ENCODE measurements around the gene GPATCH2L.
A peak's percentile ranks its signal among the peaks of the same experiment; 100 is the strongest.

The GPATCH2L gene

GRCh38 chr14:76126076-76126475 is 25.6 kb upstream of the GPATCH2L start:
- TF ChIP-seq ZNF274 (IDR thresholded peaks at IDR 0.05; ENCODE audit: low read depth, low read length), result no peak
- no peak overlapping the region for H3K4me3 ChIP-seq (ENCODE audit: low read length)

- H3K4me3 ChIP-seq (ENCODE audit: low read length), result no peak overlapping the region
- no peak for TF ChIP-seq ZNF274 (IDR thresholded peaks at IDR 0.05; ENCODE audit: low read depth, low read length)
These were observed 21.7 kb upstream of the GPATCH2L start for GRCh38 chr14:76129851-76130576.

- H3K4me3 ChIP-seq (ENCODE audit: low read length), result no peak overlapping the region
- TF ChIP-seq ZNF274 (IDR thresholded peaks at IDR 0.05; ENCODE audit: low read depth, low read length), result no peak
These were observed 20.4 kb upstream of the GPATCH2L start for GRCh38 chr14:76131071-76131965.

GRCh38 chr14:76133103-76133502 is 18.6 kb upstream of the GPATCH2L start:
- TF ChIP-seq ZNF274 (IDR thresholded peaks at IDR 0.05; ENCODE audit: low read depth, low read length), result no peak

GRCh38 chr14:76134231-76134630 is 17.5 kb upstream of the GPATCH2L start:
- TF ChIP-seq ZNF274 (IDR thresholded peaks at IDR 0.05; ENCODE audit: low read depth, low read length), result no peak
- no peak overlapping the region for H3K4me3 ChIP-seq (ENCODE audit: low read length)

More at GRCh38 chr14:76133103-76133502, 18.6 kb upstream of the GPATCH2L start:
- no peak overlapping the region for H3K4me3 ChIP-seq (ENCODE audit: low read length)

- H3K4me3 ChIP-seq (ENCODE audit: low read length), result no peak overlapping the region
- TF ChIP-seq ZNF274 (IDR thresholded peaks at IDR 0.05; ENCODE audit: low read depth, low read length), result no peak
These were observed 16.0 kb upstream of the GPATCH2L start for GRCh38 chr14:76135722-76136121.

GRCh38 chr14:76136476-76137110 is 15.1 kb upstream of the GPATCH2L start:
- no peak for TF ChIP-seq ZNF274 (IDR thresholded peaks at IDR 0.05; ENCODE audit: low read depth, low read length)
- H3K4me3 ChIP-seq (ENCODE audit: low read length), result no peak overlapping the region

- H3K4me3 ChIP-seq (ENCODE audit: low read length), result no peak overlapping the region
- TF ChIP-seq ZNF274 (IDR thresholded peaks at IDR 0.05; ENCODE audit: low read depth, low read length), result no peak
These were observed 13.5 kb upstream of the GPATCH2L start for GRCh38 chr14:76138119-76138757.

- no peak overlapping the region for H3K4me3 ChIP-seq (ENCODE audit: low read length)
- TF ChIP-seq ZNF274 (IDR thresholded peaks at IDR 0.05; ENCODE audit: low read depth, low read length), result no peak
These were observed 12.7 kb upstream of the GPATCH2L start for GRCh38 chr14:76138758-76139723.

- H3K4me3 ChIP-seq (ENCODE audit: low read length), result no peak overlapping the region
- TF ChIP-seq ZNF274 (IDR thresholded peaks at IDR 0.05; ENCODE audit: low read depth, low read length), result no peak
These were observed 8.1 kb upstream of the GPATCH2L start for GRCh38 chr14:76143642-76144041.

- H3K4me3 ChIP-seq (ENCODE audit: low read length), result no peak overlapping the region
- TF ChIP-seq ZNF274 (IDR thresholded peaks at IDR 0.05; ENCODE audit: low read depth, low read length), result no peak
These were observed 4.7 kb upstream of the GPATCH2L start for GRCh38 chr14:76146976-76147375.

- no peak for TF ChIP-seq ZNF274 (IDR thresholded peaks at IDR 0.05; ENCODE audit: low read depth, low read length)
- no peak overlapping the region for H3K4me3 ChIP-seq (ENCODE audit: low read length)
These were observed 2.5 kb upstream of the GPATCH2L start for GRCh38 chr14:76149196-76149595.

- H3K4me3 ChIP-seq (ENCODE audit: low read length), result peak overlapping the region; percentile 82
- TF ChIP-seq ZNF274 (IDR thresholded peaks at IDR 0.05; ENCODE audit: low read depth, low read length), result no peak
These were observed 585 bp downstream of the GPATCH2L start for GRCh38 chr14:76152333-76152681.
